Trophoblast cell (in vitro differentiated cells and primary cell): ENCODE results near the gene JAKMIP1.

ENCODE experiments used
- DNase-seq, 2 donors: peaks; one replicate each; pipeline ENCODE4 v3.0.0-alpha.2; 2016
- H2AFZ ChIP-seq: 2 replicates; pipeline ENCODE4 v1.6.1; 2013; ENCODE audit warnings: low read length, moderate library complexity, mild to moderate bottlenecking; ENCODE audit not compliant: insufficient read depth, poor library complexity
- H2AK5ac ChIP-seq: 2 replicates; pipeline ENCODE4 v1.6.1; 2013; ENCODE audit warnings: mild to moderate bottlenecking, low read length
- H2BK120ac ChIP-seq: 2 replicates; pipeline ENCODE4 v1.6.1; 2013; ENCODE audit warnings: low read length, mild to moderate bottlenecking, moderate library complexity; ENCODE audit not compliant: insufficient read depth, poor library complexity
- H2BK12ac ChIP-seq: 2 replicates; pipeline ENCODE4 v1.6.1; 2013; ENCODE audit warnings: mild to moderate bottlenecking, low read length, moderate library complexity
- H2BK5ac ChIP-seq: 2 replicates; pipeline ENCODE4 v1.6.1; 2013; ENCODE audit warnings: low read length, low read depth, moderate library complexity, mild to moderate bottlenecking; ENCODE audit not compliant: poor library complexity
- H3K14ac ChIP-seq: 2 replicates; pipeline ENCODE4 v1.6.1; 2013; ENCODE audit warnings: mild to moderate bottlenecking, low read length
- H3K18ac ChIP-seq: 2 replicates; pipeline ENCODE4 v1.6.1; 2013; ENCODE audit warnings: mild to moderate bottlenecking, low read length
- H3K23ac ChIP-seq: 2 replicates; pipeline ENCODE4 v1.6.1; 2013; ENCODE audit warnings: low read length
- H3K27ac ChIP-seq: 2 replicates; pipeline ENCODE4 v1.5.1; 2013; ENCODE audit warnings: low read depth, mild to moderate bottlenecking, inconsistent platforms, low read length, moderate library complexity
- H3K27me3 ChIP-seq: 2 replicates; pipeline ENCODE4 v1.6.1; 2013; ENCODE audit warnings: inconsistent platforms, mild to moderate bottlenecking, low read length, moderate library complexity; ENCODE audit not compliant: insufficient read depth
- H3K36me3 ChIP-seq, 2 experiments: 1 replicate in 1 of 2; 2 replicates in 1 of 2; pipeline ENCODE4 v1.6.1; 2013; ENCODE audit warnings: low read length in 2 of 2, mild to moderate bottlenecking in 2 of 2, moderate library complexity in 1 of 2; ENCODE audit not compliant: insufficient read depth in 2 of 2, control insufficient read depth in 1 of 2
- H3K4ac ChIP-seq: 2 replicates; pipeline ENCODE4 v1.6.1; 2013; ENCODE audit warnings: low read depth, mild to moderate bottlenecking, low read length, moderate library complexity
- H3K4me1 ChIP-seq, 2 experiments: 1 replicate in 1 of 2; 2 replicates in 1 of 2; pipeline ENCODE4 v1.6.1; 2013; ENCODE audit warnings: low read length in 2 of 2, mild to moderate bottlenecking in 2 of 2, moderate library complexity in 1 of 2; ENCODE audit not compliant: insufficient read depth in 2 of 2, control insufficient read depth in 1 of 2
- H3K4me2 ChIP-seq: 2 replicates; pipeline ENCODE4 v1.6.1; 2013; ENCODE audit warnings: inconsistent platforms, mild to moderate bottlenecking, low read length, moderate library complexity
- H3K4me3 ChIP-seq: 2 replicates; pipeline ENCODE4 v1.5.1; 2013; ENCODE audit warnings: mild to moderate bottlenecking, low read depth, low read length, inconsistent platforms
- H3K79me1 ChIP-seq: one replicate; pipeline ENCODE4 v1.6.1; 2013; ENCODE audit warnings: low read length
- H3K79me2 ChIP-seq: 2 replicates; pipeline ENCODE4 v1.6.1; 2013; ENCODE audit warnings: low read length, mild to moderate bottlenecking; ENCODE audit not compliant: control insufficient read depth, insufficient read depth, poor library complexity
- H3K9ac ChIP-seq: 2 replicates; pipeline ENCODE4 v1.6.1; 2013; ENCODE audit warnings: mild to moderate bottlenecking, low read length
- H3K9me3 ChIP-seq: 2 replicates; pipeline ENCODE4 v1.6.1; 2013; ENCODE audit warnings: low read depth, mild to moderate bottlenecking, control low read depth, inconsistent platforms, low read length; ENCODE audit not compliant: insufficient read depth
- H4K12ac ChIP-seq: 2 replicates; pipeline ENCODE4 v1.6.1; 2013; ENCODE audit warnings: low read depth, mild to moderate bottlenecking, low read length, moderate library complexity
- H4K8ac ChIP-seq: 2 replicates; pipeline ENCODE4 v1.6.1; 2013; ENCODE audit warnings: low read depth, mild to moderate bottlenecking, low read length, moderate library complexity
- H4K91ac ChIP-seq: one replicate; pipeline ENCODE4 v1.6.1; 2013; ENCODE audit warnings: low read depth, mild to moderate bottlenecking, low read length, moderate library complexity
- WGBS: extraction: QIAGEN DNeasy Blood & Tissue Kit; methylation state at CpG from one replicate; pipeline ENCODE4 v1.1.7; 2013; ENCODE audit warnings: missing lambda C conversion rate; ENCODE audit not compliant: insufficient read length, insufficient coverage; ENCODE audit errors: extremely low coverage; 5-methylcytosine and 5-hydroxymethylcytosine counted together

Gene JAKMIP1

DNA sequence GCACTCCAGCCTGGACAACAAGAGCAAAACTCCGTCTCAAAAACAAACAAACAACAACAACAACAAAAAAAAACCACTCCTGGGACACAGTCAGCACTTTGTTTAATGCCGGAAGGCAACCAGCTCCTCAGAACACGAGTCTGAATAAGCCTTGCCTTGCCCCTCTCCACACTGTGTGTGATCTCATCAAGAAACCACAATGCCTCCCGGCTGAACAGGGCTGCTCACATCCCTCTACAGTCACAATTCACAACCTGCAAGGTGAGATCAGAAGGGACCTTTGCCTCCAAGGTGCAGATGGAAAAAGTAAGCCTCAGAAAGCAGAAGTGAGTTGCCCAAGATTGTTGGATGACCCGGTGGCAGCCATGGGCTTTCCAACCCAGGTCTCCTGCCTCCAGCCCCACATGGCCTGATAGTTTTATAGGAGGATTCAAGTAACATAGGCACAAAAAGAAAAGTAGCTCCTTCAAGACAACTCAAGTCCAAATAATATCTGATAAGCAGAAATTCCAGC, 80.8 kb downstream of the JAKMIP1 start:
- no peaks in the 10 kb centered on the region for H3K79me1 ChIP-seq
- H3K14ac ChIP-seq: no peak overlapping the region
- H3K4ac ChIP-seq: no peak overlapping the region
- H2AK5ac ChIP-seq: no peak overlapping the region
- H3K27ac ChIP-seq: no peak overlapping the region
- DNase-seq: no peak
- H3K4me1 ChIP-seq: no peaks in the 10 kb centered on the region
- H2BK12ac ChIP-seq: no peak overlapping the region
- no peak overlapping the region for H3K23ac ChIP-seq
- WGBS: no CpG with 5 or more reads among the region's 5 CpGs
- no peaks in the 10 kb centered on the region for H3K9me3 ChIP-seq
- H2AFZ ChIP-seq: no peak overlapping the region
- H3K9ac ChIP-seq: no peak overlapping the region
- no peak overlapping the region for H3K18ac ChIP-seq
- no peaks in the 10 kb centered on the region for H3K36me3 ChIP-seq
- H3K27me3 ChIP-seq: no peaks in the 10 kb centered on the region
- no peaks in the 10 kb centered on the region for H3K79me2 ChIP-seq
- no peak overlapping the region for H3K4me3 ChIP-seq
- no peak overlapping the region for H4K12ac ChIP-seq
- H4K8ac ChIP-seq: no peak overlapping the region
- no peak overlapping the region for H3K4me2 ChIP-seq
- H2BK120ac ChIP-seq: no peak overlapping the region
- no peak overlapping the region for H4K91ac ChIP-seq
- no peak overlapping the region for H2BK5ac ChIP-seq

DNA sequence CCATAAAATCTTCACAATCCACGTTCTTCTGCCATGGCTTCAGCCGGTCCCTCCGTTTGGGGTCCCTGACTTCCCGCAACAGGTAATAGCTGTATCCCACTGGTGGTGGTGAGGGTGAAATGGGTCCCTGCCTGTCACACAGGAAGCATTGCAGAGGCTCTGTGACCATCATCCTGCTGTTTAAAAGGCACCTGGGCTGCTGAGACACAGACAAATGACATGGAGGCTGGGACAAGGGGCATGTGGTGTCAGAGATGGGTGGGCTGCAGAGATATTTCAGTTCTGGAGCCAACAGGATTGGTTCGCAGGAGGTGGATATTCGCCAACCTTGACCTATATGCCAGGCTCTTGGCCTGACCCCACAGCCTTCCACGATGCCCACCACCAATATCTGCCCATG, 82.1 kb downstream of the JAKMIP1 start:
- Histone ChIP-seq H3K18ac (no peak overlapping the region), H3K36me3 (no peaks in the 10 kb centered on the region), H3K4me3 (no peak overlapping the region), H3K9me3 (no peaks in the 10 kb centered on the region), H3K27ac (no peak overlapping the region), H3K4me1 (no peaks in the 10 kb centered on the region), H3K79me1 (no peaks in the 10 kb centered on the region), H3K4ac (no peak overlapping the region), H4K8ac (no peak overlapping the region), H2AK5ac (no peak overlapping the region), H3K79me2 (no peaks in the 10 kb centered on the region), H2BK120ac (no peak overlapping the region), H2AFZ (no peak overlapping the region), H3K23ac (no peak overlapping the region), H3K9ac (no peak overlapping the region), H2BK12ac (no peak overlapping the region), H3K27me3 (no peaks in the 10 kb centered on the region), H2BK5ac (no peak overlapping the region), H3K14ac (no peak overlapping the region), H4K91ac (no peak overlapping the region), H4K12ac (no peak overlapping the region), H3K4me2 (no peak overlapping the region)
- no peak for DNase-seq
- no CpG with 5 or more reads among the region's 7 CpGs for WGBS

DNA sequence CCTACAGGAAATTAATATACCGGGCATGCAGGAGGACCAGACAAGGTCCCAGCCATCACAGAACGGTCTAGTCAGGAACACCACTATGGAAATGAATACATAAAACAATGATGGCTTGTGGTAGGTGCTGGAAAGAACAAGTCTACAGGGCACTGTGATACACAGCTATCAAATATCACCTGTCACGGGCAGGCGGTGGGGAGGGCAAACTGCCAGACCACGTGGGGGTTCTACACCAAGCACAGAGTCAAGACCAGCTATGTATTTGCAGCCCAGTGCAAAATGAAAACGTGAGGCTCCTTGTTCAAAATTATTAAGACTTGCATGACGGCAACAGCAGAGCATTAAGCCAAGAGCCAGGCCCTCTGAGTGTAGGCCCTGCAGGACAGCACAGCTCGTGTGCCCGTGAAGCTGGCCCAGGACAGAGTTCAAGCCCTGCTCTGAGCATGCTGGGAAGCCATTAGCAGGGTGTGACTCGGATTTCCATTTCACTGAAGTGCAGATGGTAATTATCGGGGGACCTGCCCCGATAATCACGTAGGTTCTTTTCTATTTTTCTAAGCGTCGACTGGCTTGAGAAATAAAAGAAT, 83.6 kb downstream of the JAKMIP1 start:
- H3K79me1 ChIP-seq: no peaks in the 10 kb centered on the region
- H3K14ac ChIP-seq: no peak overlapping the region
- no peak overlapping the region for H3K4me3 ChIP-seq
- H2AFZ ChIP-seq: no peak overlapping the region
- H3K23ac ChIP-seq: no peak overlapping the region
- no peaks in the 10 kb centered on the region for H3K79me2 ChIP-seq
- H3K4ac ChIP-seq: no peak overlapping the region
- no peak overlapping the region for H3K4me2 ChIP-seq
- no peak overlapping the region for H4K91ac ChIP-seq
- WGBS: no CpG with 5 or more reads among the region's 15 CpGs
- DNase-seq: no peak
- no peaks in the 10 kb centered on the region for H3K36me3 ChIP-seq
- no peak overlapping the region for H4K12ac ChIP-seq
- H3K9ac ChIP-seq: no peak overlapping the region
- no peak overlapping the region for H2BK12ac ChIP-seq
- no peak overlapping the region for H3K18ac ChIP-seq
- H2BK120ac ChIP-seq: no peak overlapping the region
- H4K8ac ChIP-seq: no peak overlapping the region
- H3K9me3 ChIP-seq: no peaks in the 10 kb centered on the region
- H3K27ac ChIP-seq: no peak overlapping the region
- H2BK5ac ChIP-seq: no peak overlapping the region
- no peak overlapping the region for H2AK5ac ChIP-seq
- H3K27me3 ChIP-seq: no peaks in the 10 kb centered on the region
- no peaks in the 10 kb centered on the region for H3K4me1 ChIP-seq

DNA sequence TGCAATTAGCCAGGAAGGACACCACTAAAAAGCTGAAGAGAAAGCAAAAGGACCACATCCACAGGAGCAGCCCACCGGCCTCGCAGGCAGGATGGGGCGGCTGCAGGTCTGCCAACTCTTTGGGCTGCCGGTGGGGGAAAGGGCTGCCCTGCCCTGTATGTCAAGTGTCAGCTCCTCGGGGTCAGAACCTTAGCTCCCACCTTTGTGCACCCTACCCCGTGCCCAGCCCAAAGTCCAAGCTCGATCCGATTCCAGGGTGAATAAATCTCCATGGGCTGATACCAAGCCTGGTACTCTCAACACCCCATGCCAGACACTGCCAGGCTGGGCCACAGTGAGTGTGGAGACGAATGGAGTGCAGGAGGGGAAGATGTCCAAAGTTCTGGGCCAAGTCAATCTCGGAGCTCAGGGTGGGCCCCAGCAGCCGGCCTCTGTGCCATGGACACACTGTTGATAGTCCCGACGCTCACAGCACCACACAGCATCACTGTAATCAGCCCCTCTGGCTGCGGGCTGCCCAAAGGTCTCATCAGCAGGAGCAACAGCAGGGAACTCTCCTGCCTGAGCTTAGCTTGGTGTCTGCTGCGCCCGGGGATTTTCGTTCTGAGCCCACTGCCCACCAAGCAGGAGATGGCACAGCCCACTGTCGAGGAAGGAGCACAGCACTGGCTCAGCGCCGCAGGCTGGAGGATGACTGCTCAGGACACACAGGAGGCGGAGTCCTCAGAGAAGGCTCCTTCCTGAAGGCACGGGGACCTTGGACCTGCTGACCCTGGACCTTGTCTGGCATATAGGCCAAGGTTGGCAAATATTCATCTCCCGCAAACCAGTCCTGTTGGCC, 84.4 kb downstream of the JAKMIP1 start:
- Histone ChIP-seq H3K79me2 (no peaks in the 10 kb centered on the region), H2BK5ac (no peak overlapping the region), H3K18ac (no peak overlapping the region), H3K79me1 (no peaks in the 10 kb centered on the region), H3K27me3 (no peaks in the 10 kb centered on the region), H2BK12ac (no peak overlapping the region), H3K23ac (no peak overlapping the region), H3K14ac (no peak overlapping the region), H2AK5ac (no peak overlapping the region), H4K8ac (no peak overlapping the region), H3K4ac (no peak overlapping the region), H2BK120ac (no peak overlapping the region), H3K9me3 (no peaks in the 10 kb centered on the region), H3K4me3 (no peak overlapping the region), H3K4me1 (no peaks in the 10 kb centered on the region), H3K9ac (no peak overlapping the region), H2AFZ (no peak overlapping the region), H4K12ac (no peak overlapping the region), H3K36me3 (no peaks in the 10 kb centered on the region), H4K91ac (no peak overlapping the region), H3K27ac (no peak overlapping the region), H3K4me2 (no peak overlapping the region)
- no peak for DNase-seq
- no CpG with 5 or more reads among the region's 23 CpGs for whole genome bisulfite sequencing
